ENCODE data around the gene SNCA. TPM values are rescaled to one million over a fixed set of nuclear protein-coding genes. Genes with fewer than 3 reads are reported as not detected.
A peak's percentile ranks its signal among the peaks of the same experiment; 100 is the strongest.

SNCA gene
- total RNA-seq, 1 donor from 2014 or later = 13.4 TPM

DNA sequence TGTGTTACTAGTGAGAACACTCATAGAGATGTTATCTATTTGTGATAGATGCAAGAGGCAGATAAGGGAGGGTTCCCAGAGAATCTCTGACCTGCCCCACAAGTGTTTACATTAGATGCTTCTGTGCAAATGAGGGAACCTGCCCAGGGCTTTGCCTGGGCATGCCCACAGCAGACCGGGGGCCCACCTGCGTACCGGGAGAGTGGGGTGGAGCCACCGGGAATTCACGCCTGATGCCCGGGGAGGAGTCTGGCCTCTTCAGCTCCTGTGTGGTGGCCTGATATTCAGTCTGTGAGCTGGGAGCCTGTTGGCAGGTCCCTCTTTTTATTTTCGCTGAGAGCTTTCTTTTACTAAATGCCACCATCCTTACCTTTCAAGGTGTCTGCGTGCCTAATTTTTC, 155.7 kb downstream of the SNCA start:
- Mint-ChIP-seq H3K4me1 (ENCODE audit: low read depth) (peaks cover 4% of the 10 kb centered on the region), H3K27ac (no peak overlapping the region), H3K9me3 (ENCODE audit: low read depth) (peaks cover 10% of the 10 kb centered on the region), H3K27me3 (no peaks in the 10 kb centered on the region), H3K36me3 (ENCODE audit: insufficient read depth) (peaks cover 5% of the 10 kb centered on the region), H3K4me3 (ENCODE audit: low read depth) (peak overlapping the region; percentile 57)
- DNase-seq (ENCODE audit: low spot score, unreplicated experiment) = no peak
- TF ChIP-seq CTCF (IDR thresholded peaks at IDR 0.05; ENCODE audit: unreplicated experiment) = no peak

DNA sequence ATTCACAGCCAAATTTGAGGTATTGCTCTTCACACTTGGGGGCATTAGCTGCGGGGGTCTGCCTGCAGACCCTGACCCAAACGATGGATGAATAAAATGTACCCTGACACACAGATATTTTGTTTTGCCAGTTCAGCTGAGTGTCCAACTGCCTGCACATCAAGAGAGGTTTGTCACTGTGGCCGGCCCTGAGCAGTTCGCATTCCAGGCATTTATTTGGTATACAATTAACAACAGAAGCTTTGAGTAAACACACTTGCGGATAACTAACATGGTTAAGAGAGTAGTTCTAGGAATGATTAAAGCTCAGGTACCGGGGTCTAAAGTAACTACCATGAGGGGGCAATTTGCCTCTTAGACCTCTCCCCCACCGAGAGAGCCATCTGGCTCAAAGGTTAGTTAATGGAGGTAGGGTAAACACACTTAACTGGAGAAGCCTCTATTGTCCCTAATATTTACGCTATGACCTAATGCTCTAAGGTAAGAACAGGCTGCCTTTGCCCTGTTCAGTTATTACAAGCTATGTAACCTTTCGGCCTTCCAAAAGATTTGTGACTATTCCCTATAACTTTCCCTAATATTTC, 162.0 kb downstream of the SNCA start:
- no peak for DNase-seq (ENCODE audit: low spot score, unreplicated experiment)
- peaks cover 25% of the 10 kb centered on the region for H3K4me1 Mint-ChIP-seq (ENCODE audit: low read depth)
- H3K27me3 Mint-ChIP-seq = no peaks in the 10 kb centered on the region
- peak overlapping the region; percentile 77 for H3K27ac Mint-ChIP-seq
- H3K9me3 Mint-ChIP-seq (ENCODE audit: low read depth) = peaks cover 22% of the 10 kb centered on the region
- H3K4me3 Mint-ChIP-seq (ENCODE audit: low read depth) = no peak overlapping the region
- H3K36me3 Mint-ChIP-seq (ENCODE audit: insufficient read depth) = peaks cover 5% of the 10 kb centered on the region
- no peak for TF ChIP-seq CTCF (IDR thresholded peaks at IDR 0.05; ENCODE audit: unreplicated experiment)

Other genes with a start within 250 kb of the SNCA start
- 1.6 and 1.7 TPM in 2 replicates for gene MMRN1, start 57.7 kb upstream of the SNCA start, total RNA-seq

Measured in progenitor cell of endocrine pancreas (in vitro differentiated cells).